Activated T-cell treated with anti-CD3 and anti-CD28 coated beads for 1 hour (primary cell): ENCODE results near the gene KATNAL2.

Source experiments
- DNase-seq: peaks from one replicate; pipeline ENCODE4 v3.0.0-alpha.2; 2020; ENCODE audit warnings: low read depth

Gene KATNAL2

DNA sequence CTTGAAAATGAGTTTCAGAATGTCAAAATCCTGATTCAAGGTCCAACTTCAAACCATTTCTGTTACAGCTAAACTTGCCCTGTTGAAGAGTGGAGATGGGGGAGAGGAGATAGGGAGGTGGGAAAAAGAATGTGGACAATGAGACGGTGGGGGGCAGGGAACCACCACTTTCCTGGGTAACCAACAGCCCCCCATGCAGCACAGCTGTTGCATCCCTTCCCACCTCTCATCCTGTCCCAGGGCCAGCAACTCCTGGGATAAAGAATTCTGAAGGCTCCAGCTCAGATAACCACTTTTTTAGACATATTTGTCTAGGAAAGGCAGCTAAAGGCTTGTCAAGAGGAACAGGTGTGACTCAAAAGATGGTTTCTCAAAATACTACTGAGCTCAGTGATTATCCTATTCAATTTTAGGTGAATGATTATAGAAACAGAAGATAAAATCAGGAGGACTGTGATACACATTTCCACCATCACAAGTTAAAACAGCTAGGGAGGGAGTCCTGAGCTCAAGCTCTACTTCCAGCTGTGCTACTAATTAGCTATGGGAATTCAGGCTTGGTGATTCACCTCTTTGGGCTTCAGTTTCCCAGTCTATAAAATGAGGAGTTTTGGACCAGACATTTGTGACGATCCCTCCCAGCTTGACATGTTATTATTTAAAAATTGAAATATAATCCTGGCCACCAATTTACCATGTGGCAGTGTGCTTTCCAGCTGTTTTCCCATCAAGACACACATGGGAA, 196.6 kb downstream of the KATNAL2 start:
- no peak for DNase-seq

DNA sequence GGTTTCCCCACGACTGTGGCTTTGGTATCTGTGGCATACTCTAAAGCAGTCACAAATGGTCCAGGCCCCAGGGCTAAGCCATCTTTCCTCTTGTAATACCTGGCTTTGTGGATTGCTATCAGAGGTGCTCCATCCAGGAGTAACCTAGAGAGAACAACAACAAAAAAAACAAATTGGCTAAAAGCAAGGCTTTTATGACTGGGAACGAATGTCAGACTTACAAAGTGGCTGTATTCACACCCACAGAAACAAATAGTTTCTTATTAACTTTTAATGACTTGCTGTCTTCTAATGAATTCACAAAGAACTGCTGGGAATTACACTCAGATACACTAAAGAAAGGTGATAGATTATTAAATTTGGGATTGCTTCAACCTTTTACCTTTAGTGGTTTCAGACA, 197.8 kb downstream of the KATNAL2 start:
- no peak for DNase-seq

DNA sequence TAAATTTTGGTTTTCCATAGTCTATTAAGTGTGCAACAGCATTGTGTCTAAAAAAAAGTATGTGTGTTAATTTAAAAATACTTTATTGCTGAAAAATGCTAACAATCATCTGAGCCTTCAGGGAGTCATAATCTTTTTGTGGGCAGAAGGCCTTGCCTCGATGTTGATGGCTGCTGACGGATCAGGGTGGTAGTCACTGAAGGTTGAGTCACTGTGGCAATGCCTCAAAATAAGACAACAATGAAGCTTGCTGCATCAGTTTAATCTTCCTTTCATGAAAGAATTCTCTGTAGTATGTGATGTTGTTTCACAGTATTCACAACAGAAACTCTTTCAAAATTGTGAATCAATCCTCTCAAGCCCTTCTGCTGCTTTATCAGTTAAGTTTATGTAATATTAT, 201.6 kb downstream of the KATNAL2 start:
- no peak for DNase-seq

DNA sequence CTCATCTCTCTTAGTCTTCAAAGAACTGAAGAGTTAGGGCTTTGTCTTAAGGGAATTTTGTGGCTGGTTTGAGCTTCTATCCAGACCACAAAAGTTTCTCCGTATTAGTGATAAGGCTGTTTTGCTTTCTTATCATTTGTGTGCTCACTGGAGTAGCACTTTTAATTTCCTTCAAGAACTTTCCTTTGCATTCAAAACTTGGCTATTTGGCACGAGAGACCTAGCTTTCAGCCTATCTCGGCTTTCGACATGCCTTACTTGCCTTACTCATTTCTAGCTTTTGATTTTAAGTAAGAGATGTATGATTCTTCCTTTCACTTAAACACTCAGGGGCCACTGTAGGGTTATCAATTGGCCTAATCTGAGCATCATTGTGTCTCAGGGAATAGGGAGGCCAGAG, 203.0 kb downstream of the KATNAL2 start:
- DNase-seq = no peak

- no peak for DNase-seq
Measured at GRCh38 chr18:47121146-47121545, 203.7 kb downstream of the KATNAL2 start.

DNA sequence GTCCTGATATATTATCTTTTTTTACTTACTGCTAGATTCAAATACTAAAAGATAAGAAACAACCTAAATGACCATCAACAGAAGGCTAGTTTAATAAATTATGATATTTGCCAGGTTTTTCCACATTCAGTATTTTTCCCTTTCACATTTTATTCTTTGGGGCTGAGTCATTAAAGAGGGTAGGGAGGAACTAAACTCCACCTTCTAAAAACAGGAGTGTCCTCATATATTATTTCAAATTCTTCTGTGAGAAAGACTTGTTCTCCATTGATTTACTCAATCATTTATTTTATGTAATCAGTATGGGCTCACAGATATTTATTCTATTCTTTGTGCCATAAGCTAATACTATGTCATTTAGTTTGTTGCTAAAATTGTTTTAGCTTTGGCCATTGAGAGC, 223.9 kb downstream of the KATNAL2 start:
- no peak for DNase-seq

- DNase-seq = no peak
Measured at GRCh38 chr18:47143153-47143552, 225.8 kb downstream of the KATNAL2 start.

GRCh38 chr18:47143899-47144485, 226.6 kb downstream of the KATNAL2 start:
- DNase-seq = no peak

DNA sequence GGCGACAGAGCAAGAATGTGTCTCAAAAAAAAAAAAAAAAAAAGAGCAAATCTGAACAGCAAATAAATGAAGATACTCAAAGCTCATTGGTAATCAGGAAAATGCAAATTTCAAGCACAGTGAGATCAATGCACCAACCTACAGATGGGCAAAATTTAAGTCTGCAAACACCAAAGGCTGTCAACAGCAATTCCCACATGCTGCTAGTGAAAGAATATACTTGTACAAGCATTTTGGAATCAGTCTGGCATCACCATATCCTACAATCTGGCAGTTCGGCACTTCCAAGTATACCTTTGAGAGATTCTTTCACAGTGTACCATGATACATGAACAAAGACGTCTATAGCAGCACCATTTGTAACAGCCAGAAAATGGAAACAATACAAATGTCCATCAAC, 228.8 kb downstream of the KATNAL2 start:
- DNase-seq = no peak

DNA sequence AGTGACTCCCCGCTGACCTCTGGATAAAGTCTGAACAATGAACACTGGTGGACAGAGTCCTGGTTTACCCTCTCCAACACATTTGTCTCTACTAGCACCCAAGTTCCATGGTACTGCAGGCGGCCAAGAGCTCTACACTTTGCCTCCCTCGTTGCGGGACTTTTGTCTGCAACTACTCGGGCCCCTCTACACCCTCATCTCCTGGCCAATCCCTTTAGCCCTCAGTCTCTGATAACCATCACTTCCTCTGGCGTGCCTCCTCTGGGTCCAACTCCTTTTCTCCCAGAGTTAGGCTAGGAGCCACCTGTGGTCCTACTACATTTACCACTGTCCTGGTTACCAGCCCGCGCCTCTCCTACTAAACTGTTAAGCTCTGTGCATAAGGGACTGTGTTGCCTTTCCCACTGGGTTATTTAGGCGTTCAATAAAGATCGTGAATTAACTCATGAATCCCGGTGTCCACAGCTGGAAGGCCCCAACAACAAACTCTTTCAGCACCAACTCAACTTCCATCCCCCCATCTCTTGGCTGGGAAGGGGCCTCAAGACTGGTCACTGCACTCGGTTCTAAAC, 232.1 kb downstream of the KATNAL2 start:
- no peak for DNase-seq

GRCh38 chr18:47150029-47150823, 232.8 kb downstream of the KATNAL2 start, which contains the start of gene HDHD2:
Gene HDHD2 (minus strand): TSS chr18:47150500. CDS start chr18:47136439, 14,061 bp downstream.
- DNase-seq = peak; percentile 59

DNA sequence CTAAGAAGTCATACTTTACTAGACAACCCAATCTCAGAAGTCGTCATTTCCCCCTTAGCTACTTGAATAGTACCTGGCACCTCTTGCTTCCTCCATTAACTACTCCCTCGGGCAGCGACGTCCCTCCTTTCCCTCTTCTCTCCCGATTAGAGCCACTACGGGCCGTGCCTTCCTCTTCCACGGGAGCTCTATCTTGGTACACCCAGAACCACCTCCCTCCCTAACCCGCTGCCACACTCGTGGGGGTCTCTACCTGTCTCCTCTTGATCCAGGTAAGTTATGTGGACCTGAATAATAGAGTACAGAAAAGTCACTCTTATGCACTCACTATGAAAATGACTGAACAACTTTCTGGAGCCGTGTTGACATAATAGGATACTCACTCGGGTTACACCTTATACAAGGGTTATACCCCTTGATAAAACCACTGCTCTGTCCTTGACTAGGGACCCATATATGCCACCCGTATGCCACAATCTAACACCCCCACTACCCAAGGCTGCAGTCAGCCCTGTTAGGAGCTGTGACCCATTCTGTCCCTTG, 233.5 kb downstream of the KATNAL2 start:
- DNase-seq = peak; percentile 0

DNA sequence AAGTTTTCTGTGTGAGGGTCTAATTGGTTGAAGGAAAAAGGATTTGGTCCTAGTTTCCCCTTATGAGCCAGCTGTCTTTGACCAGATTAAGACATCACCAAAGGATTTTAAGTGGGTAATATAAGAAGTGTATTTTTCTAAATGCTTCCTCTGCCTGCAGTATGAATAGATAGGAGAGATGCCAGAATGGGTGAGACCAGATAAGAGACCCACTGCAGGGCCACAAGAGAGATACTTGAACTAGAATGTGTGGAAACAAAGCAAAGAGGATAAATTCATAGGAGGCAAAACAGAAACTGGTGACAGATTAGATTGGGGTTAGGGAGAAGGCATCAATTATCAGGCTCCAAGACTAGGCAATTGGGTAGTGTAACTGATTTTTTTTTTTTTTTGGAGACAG, 234.0 kb downstream of the KATNAL2 start:
- no peak for DNase-seq
